GM10266 (cell line): ENCODE measurements around the gene GFM1.

ENCODE experiments used
- DNase-seq: peaks from one replicate; pipeline ENCODE4 v3.0.0; 2012; ENCODE audit errors: extremely low spot score
- CTCF ChIP-seq: IDR thresholded peaks from 2 replicates; pipeline ENCODE4 v1.5.1; 2012; ENCODE audit warnings: mild to moderate bottlenecking, low read depth; ENCODE audit not compliant: control insufficient read depth, insufficient read depth; ENCODE audit errors: missing control alignments

GFM1 gene

GRCh38 chr3:158739661-158740060, 95.3 kb downstream of the GFM1 start:
- TF ChIP-seq CTCF = no peak

More at GRCh38 chr3:158739661-158740060, 95.3 kb downstream of the GFM1 start:
- DNase-seq = no peak
